DOHH2 (cell line): ENCODE results near the gene FXYD6.

ENCODE experiments used
- H3F3A ChIP-seq: fragments of 200-600 bp; sonication (generic), shearing (Covaris generic); 2 replicates; pipeline ENCODE4 v1.6.0; 2016; ENCODE audit warnings: antibody characterized with exemption, mild to moderate bottlenecking; ENCODE audit not compliant: control insufficient read depth, insufficient read depth
- H3K27ac ChIP-seq: fragments of 200-600 bp; sonication (generic); 2 replicates; pipeline ENCODE4 v1.5.1; 2014; ENCODE audit warnings: low read depth, mild to moderate bottlenecking, low read length, moderate library complexity
- H3K27me3 ChIP-seq: fragments of 200-600 bp; sonication (generic); 2 replicates; pipeline ENCODE4 v1.6.1; 2014; ENCODE audit warnings: mild to moderate bottlenecking, low read length, mixed read lengths; ENCODE audit not compliant: control insufficient read depth
- H3K36me3 ChIP-seq: fragments of 200-600 bp; sonication (generic); 2 replicates; pipeline ENCODE4 v1.6.1; 2014; ENCODE audit warnings: mild to moderate bottlenecking, low read length, moderate library complexity, mixed read lengths; ENCODE audit not compliant: control insufficient read depth
- H3K4me1 ChIP-seq: fragments of 200-600 bp; sonication (generic); 2 replicates; pipeline ENCODE4 v1.6.1; 2014; ENCODE audit warnings: mild to moderate bottlenecking, low read length, mixed read lengths; ENCODE audit not compliant: control insufficient read depth
- H3K4me2 ChIP-seq: fragments of 200-600 bp; sonication (generic); 2 replicates; pipeline ENCODE4 v1.6.0; 2014; ENCODE audit warnings: mild to moderate bottlenecking, low read length, moderate library complexity
- H3K4me3 ChIP-seq: fragments of 200-600 bp; sonication (generic); 2 replicates; pipeline ENCODE4 v1.5.1; 2014; ENCODE audit warnings: mild to moderate bottlenecking, low read length, mixed read lengths
- H3K79me2 ChIP-seq: fragments of 200-600 bp; sonication (generic); 2 replicates; pipeline ENCODE4 v1.6.1; 2014; ENCODE audit warnings: mild to moderate bottlenecking, low read length, mixed read lengths; ENCODE audit not compliant: control insufficient read depth
- H3K9me2 ChIP-seq: fragments of 200-600 bp; sonication (generic); replicated peaks from 2 replicates; pipeline ENCODE4 v1.6.1; 2014; ENCODE audit warnings: mild to moderate bottlenecking, low read length, mixed read lengths; ENCODE audit not compliant: control insufficient read depth
- H3K9me3 ChIP-seq: fragments of 200-600 bp; sonication (generic); 2 replicates; pipeline ENCODE4 v1.6.1; 2014; ENCODE audit warnings: antibody characterized with exemption, low read length, mixed read lengths; ENCODE audit not compliant: control insufficient read depth, insufficient read depth
- H4K20me1 ChIP-seq: fragments of 200-600 bp; sonication (generic); 2 replicates; pipeline ENCODE4 v1.6.0; 2014; ENCODE audit warnings: low read depth, mild to moderate bottlenecking, antibody characterized with exemption, low read length, moderate library complexity; ENCODE audit not compliant: control insufficient read depth, insufficient read depth
- EZH2phosphoT487 ChIP-seq: fragments of 200-600 bp; sonication (generic); IDR thresholded peaks from 2 replicates; pipeline ENCODE4 v1.6.1; 2017; ENCODE audit warnings: borderline replicate concordance, mild to moderate bottlenecking, antibody characterized with exemption, low read length, moderate library complexity, mixed read lengths
- TF ChIP-seq, protein P1 (sequence below): fragments of 200-600 bp; sonication (generic); IDR thresholded peaks from one replicate; pipeline ENCODE4 v1.5.1; 2014; ENCODE audit warnings: antibody characterized with exemption, mild to moderate bottlenecking, low read depth, low read length; ENCODE audit not compliant: poor library complexity, severe bottlenecking

The FXYD6 gene

DNA sequence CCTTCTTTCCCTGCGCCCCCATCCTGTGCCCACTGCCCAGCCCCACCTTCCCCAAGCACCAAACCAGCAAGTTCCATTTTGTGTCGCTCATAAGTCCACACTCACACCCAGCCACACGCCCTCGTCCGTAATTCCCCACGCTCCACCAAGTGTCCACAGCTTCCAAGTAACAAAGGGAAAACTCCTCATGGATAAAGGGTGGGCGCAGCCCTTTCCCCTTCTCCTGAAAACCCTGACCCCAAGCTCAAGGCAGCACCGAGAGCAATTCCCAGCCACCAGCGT is 458 bp downstream of the FXYD6 start:
- Histone ChIP-seq H4K20me1 (no peaks in the 10 kb centered on the region), H3K9me2 (no peaks in the 10 kb centered on the region), H3K79me2 (no peaks in the 10 kb centered on the region), H3K36me3 (no peaks in the 10 kb centered on the region), H3K9me3 (no peaks in the 10 kb centered on the region), H3K27ac (no peak overlapping the region), H3K4me1 (no peaks in the 10 kb centered on the region), H3F3A (no peaks in the 10 kb centered on the region), H3K4me2 (no peak overlapping the region), H3K27me3 (peaks cover 58% of the 10 kb centered on the region), H3K4me3 (no peak overlapping the region)
- no peak for TF ChIP-seq EZH2phosphoT487
- TF ChIP-seq, protein P1, sequence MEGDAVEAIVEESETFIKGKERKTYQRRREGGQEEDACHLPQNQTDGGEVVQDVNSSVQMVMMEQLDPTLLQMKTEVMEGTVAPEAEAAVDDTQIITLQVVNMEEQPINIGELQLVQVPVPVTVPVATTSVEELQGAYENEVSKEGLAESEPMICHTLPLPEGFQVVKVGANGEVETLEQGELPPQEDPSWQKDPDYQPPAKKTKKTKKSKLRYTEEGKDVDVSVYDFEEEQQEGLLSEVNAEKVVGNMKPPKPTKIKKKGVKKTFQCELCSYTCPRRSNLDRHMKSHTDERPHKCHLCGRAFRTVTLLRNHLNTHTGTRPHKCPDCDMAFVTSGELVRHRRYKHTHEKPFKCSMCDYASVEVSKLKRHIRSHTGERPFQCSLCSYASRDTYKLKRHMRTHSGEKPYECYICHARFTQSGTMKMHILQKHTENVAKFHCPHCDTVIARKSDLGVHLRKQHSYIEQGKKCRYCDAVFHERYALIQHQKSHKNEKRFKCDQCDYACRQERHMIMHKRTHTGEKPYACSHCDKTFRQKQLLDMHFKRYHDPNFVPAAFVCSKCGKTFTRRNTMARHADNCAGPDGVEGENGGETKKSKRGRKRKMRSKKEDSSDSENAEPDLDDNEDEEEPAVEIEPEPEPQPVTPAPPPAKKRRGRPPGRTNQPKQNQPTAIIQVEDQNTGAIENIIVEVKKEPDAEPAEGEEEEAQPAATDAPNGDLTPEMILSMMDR, result no peak

- Histone ChIP-seq H3K9me3 (no peaks in the 10 kb centered on the region), H3K4me1 (no peaks in the 10 kb centered on the region), H3K27me3 (peaks cover 53% of the 10 kb centered on the region), H3K9me2 (no peaks in the 10 kb centered on the region), H3K27ac (no peak overlapping the region), H3F3A (no peaks in the 10 kb centered on the region), H3K4me3 (no peak overlapping the region), H3K79me2 (no peaks in the 10 kb centered on the region), H3K36me3 (no peaks in the 10 kb centered on the region), H3K4me2 (no peak overlapping the region), H4K20me1 (no peaks in the 10 kb centered on the region)
- TF ChIP-seq EZH2phosphoT487, result no peak
- TF ChIP-seq, protein P1, result no peak
Observed at GRCh38 chr11:117875382-117876058, 938 bp downstream of the FXYD6 start.

- no peaks in the 10 kb centered on the region for H3K79me2 ChIP-seq
- no peak overlapping the region for H3K4me2 ChIP-seq
- H3K4me1 ChIP-seq, result no peaks in the 10 kb centered on the region
- H3K4me3 ChIP-seq, result no peak overlapping the region
- no peaks in the 10 kb centered on the region for H4K20me1 ChIP-seq
- TF ChIP-seq, protein P1, result no peak
- no peak for TF ChIP-seq EZH2phosphoT487
- peaks cover 50% of the 10 kb centered on the region for H3K27me3 ChIP-seq
- no peaks in the 10 kb centered on the region for H3K36me3 ChIP-seq
- H3F3A ChIP-seq, result no peaks in the 10 kb centered on the region
- H3K9me3 ChIP-seq, result no peaks in the 10 kb centered on the region
- no peaks in the 10 kb centered on the region for H3K9me2 ChIP-seq
- H3K27ac ChIP-seq, result no peak overlapping the region
Observed at GRCh38 chr11:117874910-117875381, 1.5 kb downstream of the FXYD6 start.
